GM12878 (cell line): ENCODE results near the gene KLHDC9. TPM values are rescaled to one million over a fixed set of nuclear protein-coding genes. Genes with fewer than 3 reads are reported as not detected.

Experiments
- ATAC-seq: fragments of 200-7000 bp; cut with Tn5 transposase; 3 replicates; pipeline ENCODE4 v1.9.1; 2020; ENCODE audit warnings: mild to moderate bottlenecking, moderate library complexity
- Bru-seq: library from RNA; stranded (reverse); fragments of 400-500 nt; gene quantifications from one replicate; lab custom pipeline; 2021; lab: Mats Ljungman, UMichigan
- BruChase-seq, 2 experiments: library from RNA; stranded (reverse); fragments of 400-500 nt; gene quantifications; one replicate each; lab custom pipeline; 2021; lab: Mats Ljungman, UMichigan
- BruUV-seq: library from RNA; stranded (reverse); fragments of 400-500 nt; replicated peaks from 2 replicates; lab custom pipeline; 2021; lab: Mats Ljungman, UMichigan
- CTCF ChIA-PET: fragments of 300-600 bp; sonication (Branson Sonifier 250); formaldehyde crosslinking; extraction: SDS; loops from one replicate; lab custom pipeline; 2021; ENCODE audit warnings: inconsistent platforms; lab: Yijun Ruan, JAX
- POLR2A ChIA-PET: fragments of 350-600 bp; formaldehyde crosslinking; extraction: SDS; loops from one replicate; lab custom pipeline; 2021; ENCODE audit warnings: inconsistent platforms; lab: Charles Lee
- RAD21 ChIA-PET: fragments of 300-600 bp; sonication (Branson Sonifier 250); formaldehyde crosslinking; loops from one replicate; lab custom pipeline; 2023; ENCODE audit warnings: antibody characterized with exemption; ENCODE audit not compliant: unreplicated experiment; lab: Charles Lee
- SMC1A ChIA-PET: fragments of 300-600 bp; sonication (Branson Sonifier 250); formaldehyde crosslinking; loops from one replicate; lab custom pipeline; 2023; ENCODE audit not compliant: unreplicated experiment, uncharacterized antibody; lab: Charles Lee
- DNase-seq: peaks from one replicate; pipeline ENCODE4 v3.0.0-alpha.2; 2011; ENCODE audit warnings: low read depth, low spot score
- FAIRE-seq: peaks from 3 replicates; lab custom pipeline; 2011; peaks lifted over from hg19 to GRCh38; lab: Jason Lieb, UNC
- H2AFZ ChIP-seq: 2 replicates; pipeline ENCODE4 v1.6.0; 2011; ENCODE audit warnings: low read depth, low read length, control low read depth; ENCODE audit not compliant: control insufficient read depth
- H3K27ac ChIP-seq: 2 replicates; pipeline ENCODE4 v1.5.1; 2011; ENCODE audit warnings: control low read depth; ENCODE audit not compliant: control insufficient read depth, insufficient read depth
- H3K27me3 ChIP-seq, 2 experiments: replicated peaks in 1 of 2; 2 replicates each; pipeline versions ENCODE4 v1.6.0 to v1.6.1; 2011; ENCODE audit warnings: low read length in 1 of 2; ENCODE audit not compliant: control insufficient read depth in 2 of 2, insufficient read depth in 2 of 2
- H3K36me3 ChIP-seq, 2 experiments: 2 replicates each; pipeline ENCODE4 v1.5.1; 2011; ENCODE audit warnings: low read length in 1 of 2; ENCODE audit not compliant: control insufficient read depth in 2 of 2, insufficient read depth in 2 of 2
- H3K4me1 ChIP-seq: 2 replicates; pipeline ENCODE4 v1.6.1; 2011; ENCODE audit warnings: mild to moderate bottlenecking, low read length, moderate library complexity, mixed read lengths; ENCODE audit not compliant: control insufficient read depth, insufficient read depth
- H3K4me2 ChIP-seq: 2 replicates; pipeline ENCODE4 v1.6.0; 2011; ENCODE audit warnings: control low read depth; ENCODE audit not compliant: control insufficient read depth, insufficient read depth
- H3K4me3 ChIP-seq: fragments of 200-600 bp; sonication (generic); 2 replicates; pipeline ENCODE4 v1.5.1; 2016
- H3K79me2 ChIP-seq: 2 replicates; pipeline ENCODE4 v1.6.0; 2011; ENCODE audit warnings: low read length; ENCODE audit not compliant: control insufficient read depth, insufficient read depth
- H3K9ac ChIP-seq: 2 replicates; pipeline ENCODE4 v1.8.0; 2011; ENCODE audit warnings: low read length, control low read depth, mixed read lengths; ENCODE audit not compliant: control insufficient read depth, insufficient read depth
- H3K9me3 ChIP-seq: replicated peaks from 3 replicates; pipeline ENCODE4 v1.5.1; 2011; ENCODE audit warnings: mild to moderate bottlenecking, low read length; ENCODE audit not compliant: control insufficient read depth, insufficient read depth
- H4K20me1 ChIP-seq: 2 replicates; pipeline ENCODE4 v1.6.0; 2011; ENCODE audit not compliant: control insufficient read depth, insufficient read depth
- CBX5 ChIP-seq: sonication (generic); IDR thresholded peaks from 2 replicates; pipeline ENCODE4 v1.6.1; 2016; ENCODE audit warnings: low read depth, moderate library complexity, mild to moderate bottlenecking, inconsistent platforms
- CHD1 ChIP-seq: IDR thresholded peaks from 2 replicates; pipeline ENCODE4 v1.6.1; 2012; ENCODE audit warnings: low read depth, low read length, improper control_type of control experiment
- CHD2 ChIP-seq: IDR thresholded peaks from 2 replicates; pipeline ENCODE4 v1.6.1; 2011; ENCODE audit warnings: low read depth, low read length, improper control_type of control experiment, borderline replicate concordance
- HCFC1 ChIP-seq: fragments of 150-350 bp; IDR thresholded peaks from 2 replicates; pipeline ENCODE4 v1.6.1; 2014; ENCODE audit warnings: low read length
- HDAC2 ChIP-seq: fragments of 200-600 bp; sonication (generic); IDR thresholded peaks from 2 replicates; pipeline ENCODE4 v1.6.1; 2017
- NR2F1 ChIP-seq: fragments of 450-650 bp; conservative IDR thresholded peaks from 2 replicates; pipeline ENCODE4 v1.6.1; 2017; ENCODE audit warnings: mild to moderate bottlenecking
- POLR2A ChIP-seq: IDR thresholded peaks from 2 replicates; pipeline ENCODE4 v1.6.1; 2011; ENCODE audit warnings: low read depth, mild to moderate bottlenecking, low read length
- POLR2AphosphoS5 ChIP-seq: IDR thresholded peaks from 2 replicates; pipeline ENCODE4 v1.6.1; 2011; ENCODE audit warnings: mild to moderate bottlenecking, low read length, inconsistent platforms
- RAD51 ChIP-seq: fragments of 450-650 bp; IDR thresholded peaks from 2 replicates; pipeline ENCODE4 v1.6.1; 2016; ENCODE audit warnings: moderate library complexity, mild to moderate bottlenecking, inconsistent platforms
- SMAD1 ChIP-seq: fragments of 450-650 bp; IDR thresholded peaks from 2 replicates; pipeline ENCODE4 v1.6.1; 2018; ENCODE audit warnings: mild to moderate bottlenecking, low read depth; ENCODE audit not compliant: partially characterized antibody
- SPI1 ChIP-seq: IDR thresholded peaks from 2 replicates; pipeline ENCODE4 v1.6.1; 2011; ENCODE audit warnings: low read depth, mild to moderate bottlenecking, low read length, moderate library complexity, borderline replicate concordance; ENCODE audit not compliant: insufficient read depth
- SREBF1 ChIP-seq: IDR thresholded peaks from 2 replicates; pipeline ENCODE4 v1.6.1; 2012; ENCODE audit warnings: mild to moderate bottlenecking, low read length
- SREBF2 ChIP-seq: IDR thresholded peaks from 2 replicates; pipeline ENCODE4 v1.6.1; 2012; ENCODE audit warnings: mild to moderate bottlenecking, low read length
- YBX1 ChIP-seq: fragments of 450-650 bp; IDR thresholded peaks from 2 replicates; pipeline ENCODE4 v1.6.1; 2016; ENCODE audit warnings: antibody characterized with exemption
- WGBS: methylation state at CpG from one replicate; pipeline ENCODE4 v1.1.6; 2016; ENCODE audit warnings: low lambda C conversion rate; ENCODE audit not compliant: insufficient replicate concordance, insufficient coverage; ENCODE audit errors: missing lambda C conversion rate; 5-methylcytosine and 5-hydroxymethylcytosine counted together
- in situ Hi-C: fragments of 300-500 bp; cut with MboI; formaldehyde crosslinking; loops from 9 replicates; pipeline ENCODE4 v1.14.3; 2018; ENCODE audit warnings: mixed read lengths
- intact Hi-C: fragments of 100-400 bp; cut with micrococcal nuclease; formaldehyde crosslinking; loops from one replicate; pipeline ENCODE4 v1.14.2; 2022; ENCODE audit not compliant: unreplicated experiment
- long read RNA-seq, 2 experiments: library from polyadenylated mRNA; unstranded; transcript quantifications; one replicate each; pipeline ENCODE4 v2.0.0, GENCODE V29; 2019 to 2020
- polyA minus RNA-seq, 3 experiments: library from RNA; depleted of rRNA, polyadenylated mRNA; stranded (reverse); fragments of >200 nt; gene quantifications; 2 replicates each; pipeline ENCODE4 v1.2.3, GENCODE V29; 2011
- polyA plus RNA-seq, 11 experiments: library from polyadenylated mRNA; depleted of rRNA in 4 of 11; unstranded in 6 of 11; stranded (reverse) in 5 of 11; fragments of >200 nt; fragmentation: Nextera tagmentation in 4 of 11; fragmentation: Illumina TruSeq in 1 of 11; extraction: Ambion mirVana in 4 of 11; extraction: Trizol in 1 of 11; gene quantifications; 1 replicate in 1 of 11; 2 replicates in 10 of 11; pipeline versions ENCODE4 v1.2.1 to v1.2.3, GENCODE V29; 2011 to 2016; ENCODE audit warnings: inconsistent platforms in 2 of 11, missing spikeins in 2 of 11, low read depth in 1 of 11
- total RNA-seq, 4 experiments: library from RNA; depleted of rRNA in 3 of 4; stranded (reverse); fragments of >200 nt in 3 of 4; fragmentation: Illumina TruSeq in 1 of 4; extraction: Trizol in 1 of 4; gene quantifications; 2 replicates each; pipeline versions ENCODE4 v1.2.1 to v1.2.3, GENCODE V29; 2013 to 2021
- TF ChIP-seq, protein P1 (sequence below): fragments of 450-650 bp; IDR thresholded peaks from 2 replicates; pipeline ENCODE4 v1.6.1; 2016; ENCODE audit warnings: mild to moderate bottlenecking
- TF ChIP-seq, protein P2 (sequence below): IDR thresholded peaks from 2 replicates; pipeline ENCODE4 v1.6.1; 2011; ENCODE audit warnings: borderline replicate concordance, low read depth, mild to moderate bottlenecking, moderate library complexity, mixed read lengths, low read length; ENCODE audit not compliant: insufficient read depth; ENCODE audit errors: extremely low read length

Gene KLHDC9, protein sequence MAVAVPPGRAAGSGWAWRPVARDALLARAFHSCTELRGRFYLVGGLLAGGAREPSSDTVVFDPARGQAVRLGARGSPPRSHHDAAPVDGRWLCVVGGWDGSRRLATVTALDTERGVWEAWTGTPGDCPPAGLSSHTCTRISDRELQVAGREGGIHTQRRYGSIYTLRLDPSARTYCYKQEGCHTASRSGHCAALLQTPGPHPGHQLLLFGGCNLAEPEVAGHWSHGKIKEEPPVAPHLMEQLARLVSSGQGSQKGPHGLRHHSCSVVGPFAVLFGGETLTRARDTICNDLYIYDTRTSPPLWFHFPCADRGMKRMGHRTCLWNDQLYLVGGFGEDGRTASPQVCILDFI
- total RNA-seq (2013; cell fraction: nucleolus; rRNA removed): 1.7 and 2.1 TPM in 2 replicates
- total RNA-seq (2014; rRNA removed) (2.2 and 2.5 TPM in 2 replicates), total RNA-seq (2014; rRNA removed; fragmentation: Illumina TruSeq; extraction: Trizol) (1.2 and 2.1 TPM in 2 replicates), total RNA-seq (2021) (2.7 and 3.3 TPM in 2 replicates), polyA plus RNA-seq (2011; rRNA removed) (3.4 and 3.9 TPM in 2 replicates), polyA plus RNA-seq (2014; fragmentation: Illumina TruSeq; extraction: Trizol) (0.52 and 1.3 TPM in 2 replicates), polyA plus RNA-seq (2014; fragmentation: Nextera tagmentation; extraction: Ambion mirVana) (1 to 10 TPM in 1 of 2 experiments, under 1 TPM in 1; 0.66 to 1.3 TPM), polyA plus RNA-seq (2014; rRNA removed) (2.8 and 3.8 TPM in 2 replicates), polyA plus RNA-seq (2016; fragmentation: Nextera tagmentation; extraction: Ambion mirVana) (1 to 10 TPM; 3.1 to 4.9 TPM), polyA minus RNA-seq (2011; rRNA and poly(A)+ RNA removed) (0.82 and 1.2 TPM in 2 replicates), Bru-seq, nascent RNA (percentile 47 among the genes with signal in this experiment), BruChase-seq, experiment 1, labeled RNA remaining after a 6-hour chase (percentile 43 among the genes with signal in this experiment), BruChase-seq, experiment 2, labeled RNA remaining after a 2-hour chase (percentile 36 among the genes with signal in this experiment)
- polyA plus RNA-seq (2011; ENCODE audit: low read depth): 4.2 TPM
- 2.9 and 3.5 TPM in 2 replicates for polyA plus RNA-seq (2011; cell fraction: cytosol; rRNA removed)
- polyA plus RNA-seq (2011; cell fraction: nucleus; rRNA removed): 4.5 and 4.8 TPM in 2 replicates
- 2.2 and 2.3 TPM in 2 replicates for polyA plus RNA-seq (2012)
- not detected in 2 replicates for polyA minus RNA-seq (2011; cell fraction: cytosol; rRNA and poly(A)+ RNA removed)
- polyA minus RNA-seq (2011; cell fraction: nucleus; rRNA and poly(A)+ RNA removed): 1.1 and 1.5 TPM in 2 replicates
- long read RNA-seq, experiment 1, partial matches to known transcripts: 0 of 2 reads
- long read RNA-seq, experiment 1, other reads (novel, unspliced or antisense): 1 of 2 reads
- long read RNA-seq, experiment 2, partial matches to known transcripts: 0 of 1 reads
- long read RNA-seq, experiment 2, other reads (novel, unspliced or antisense): 0 of 1 reads

DNA sequence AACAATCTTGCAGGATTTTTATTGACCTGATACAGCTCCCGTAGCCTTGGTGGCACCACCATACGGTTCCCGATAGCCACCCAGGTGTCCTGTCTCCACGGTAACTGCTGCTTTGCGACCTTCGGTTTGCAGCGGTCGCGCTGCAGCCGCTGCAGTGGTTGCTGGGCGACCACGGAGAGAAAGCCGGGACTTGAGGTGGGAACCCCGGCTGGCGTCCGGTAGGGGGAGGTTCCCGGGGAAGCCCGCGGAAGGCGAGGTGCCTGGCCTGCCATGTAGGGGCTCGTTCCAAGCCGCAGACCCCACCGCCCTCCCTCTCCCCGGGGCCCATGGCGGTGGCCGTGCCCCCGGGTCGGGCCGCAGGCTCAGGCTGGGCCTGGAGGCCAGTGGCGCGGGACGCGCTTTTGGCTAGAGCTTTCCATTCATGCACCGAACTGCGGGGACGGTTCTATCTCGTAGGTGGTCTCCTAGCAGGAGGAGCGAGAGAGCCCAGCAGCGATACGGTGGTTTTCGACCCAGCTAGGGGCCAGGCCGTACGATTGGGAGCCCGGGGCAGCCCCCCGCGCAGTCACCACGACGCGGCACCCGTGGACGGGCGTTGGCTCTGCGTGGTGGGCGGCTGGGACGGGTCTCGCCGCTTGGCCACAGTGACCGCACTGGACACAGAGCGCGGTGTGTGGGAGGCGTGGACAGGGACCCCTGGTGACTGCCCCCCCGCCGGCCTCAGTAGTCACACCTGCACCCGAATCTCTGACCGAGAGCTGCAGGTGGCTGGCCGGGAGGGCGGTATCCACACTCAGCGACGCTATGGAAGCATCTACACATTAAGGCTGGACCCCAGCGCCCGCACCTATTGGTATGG, at the start of gene KLHDC9:
TSS of gene KLHDC9 (plus strand) at position 152 of the 859 bp plus-strand sequence. CDS start at position 327, 175 bp downstream.
- Histone ChIP-seq H3K27ac (peak within 1 kb of the TSS; percentile 66), H3K79me2 (no peaks in the 10 kb centered on the region), H3K27me3 (no peaks in the 10 kb centered on the region), H2AFZ (peak within 1 kb of the TSS; percentile 93), H3K4me1 (peaks cover 29% of the 10 kb centered on the region), H3K4me2 (peak within 1 kb of the TSS; percentile 98), H3K9ac (peak within 1 kb of the TSS; percentile 70), H3K9me3 (no peaks in the 10 kb centered on the region), H3K36me3 (peaks cover 4 to 11% of the 10 kb centered on the region in 2 experiments), H4K20me1 (no peaks in the 10 kb centered on the region), H3K4me3 (peak within 1 kb of the TSS; percentile 74)
- ChIA-PET CTCF (interaction anchor here (0.6 to 7.6 kb wide), 29 partner anchors 11 to 285 kb away, joined by 3 to 181 read pairs (median 5); partner anchors contain the start of genes ARHGAP30, ITLN2, NIT1 and PFDN2), RAD21 (interaction anchor here (0.6 to 6.7 kb wide), 20 partner anchors 28 to 316 kb away, joined by 3 to 90 read pairs (median 4); partner anchors contain the start of genes ARHGAP30, F11R, TSTD1 and USF1), SMC1A (interaction anchor here (0.6 to 7.0 kb wide), 25 partner anchors 10 to 261 kb away, joined by 3 to 110 read pairs (median 6); partner anchors contain the start of genes ARHGAP30, F11R, ITLN2 and USF1), POLR2A (interaction anchor here (0.6 to 5.6 kb wide), 9 partner anchors 14 to 101 kb away, joined by 3 to 66 read pairs (median 5); partner anchors contain the start of genes ARHGAP30, NIT1, PFDN2 and USF1)
- peak; percentile 78 for FAIRE-seq
- 7% methylated on average over 71 of the region's 71 CpGs for WGBS
- intact Hi-C loops (no loop called here), in situ Hi-C loops (no loop called here)
- peak; percentile 87 for DNase-seq
- BruUV-seq: no TSS peak
- ATAC-seq: peak; percentile 91
- TF ChIP-seq SREBF1 (no peak), CHD1 (no peak), NR2F1 (no peak), POLR2A (no peak), SMAD1 (no peak), YBX1 (no peak), CHD2 (no peak), SREBF2 (no peak), POLR2AphosphoS5 (peak; percentile 35; the same call in 1 of the 2 replicates), HDAC2 (no peak), CBX5 (no peak), SPI1 (no peak), HCFC1 (no peak), RAD51 (no peak)
- TF ChIP-seq, protein P1, sequence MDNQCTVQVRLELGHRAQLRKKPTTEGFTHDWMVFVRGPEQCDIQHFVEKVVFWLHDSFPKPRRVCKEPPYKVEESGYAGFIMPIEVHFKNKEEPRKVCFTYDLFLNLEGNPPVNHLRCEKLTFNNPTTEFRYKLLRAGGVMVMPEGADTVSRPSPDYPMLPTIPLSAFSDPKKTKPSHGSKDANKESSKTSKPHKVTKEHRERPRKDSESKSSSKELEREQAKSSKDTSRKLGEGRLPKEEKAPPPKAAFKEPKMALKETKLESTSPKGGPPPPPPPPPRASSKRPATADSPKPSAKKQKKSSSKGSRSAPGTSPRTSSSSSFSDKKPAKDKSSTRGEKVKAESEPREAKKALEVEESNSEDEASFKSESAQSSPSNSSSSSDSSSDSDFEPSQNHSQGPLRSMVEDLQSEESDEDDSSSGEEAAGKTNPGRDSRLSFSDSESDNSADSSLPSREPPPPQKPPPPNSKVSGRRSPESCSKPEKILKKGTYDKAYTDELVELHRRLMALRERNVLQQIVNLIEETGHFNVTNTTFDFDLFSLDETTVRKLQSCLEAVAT: no peak
- TF ChIP-seq, protein P2, sequence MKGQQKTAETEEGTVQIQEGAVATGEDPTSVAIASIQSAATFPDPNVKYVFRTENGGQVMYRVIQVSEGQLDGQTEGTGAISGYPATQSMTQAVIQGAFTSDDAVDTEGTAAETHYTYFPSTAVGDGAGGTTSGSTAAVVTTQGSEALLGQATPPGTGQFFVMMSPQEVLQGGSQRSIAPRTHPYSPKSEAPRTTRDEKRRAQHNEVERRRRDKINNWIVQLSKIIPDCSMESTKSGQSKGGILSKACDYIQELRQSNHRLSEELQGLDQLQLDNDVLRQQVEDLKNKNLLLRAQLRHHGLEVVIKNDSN: no peak
